GM21619 (cell line): ENCODE results near the gene KLHL42.

Experiments
- ATAC-seq: cut with Tn5 transposase; IDR thresholded peaks from one replicate; pipeline ENCODE4 v1.9.1; 2021; ENCODE audit not compliant: unreplicated experiment

Gene KLHL42

DNA sequence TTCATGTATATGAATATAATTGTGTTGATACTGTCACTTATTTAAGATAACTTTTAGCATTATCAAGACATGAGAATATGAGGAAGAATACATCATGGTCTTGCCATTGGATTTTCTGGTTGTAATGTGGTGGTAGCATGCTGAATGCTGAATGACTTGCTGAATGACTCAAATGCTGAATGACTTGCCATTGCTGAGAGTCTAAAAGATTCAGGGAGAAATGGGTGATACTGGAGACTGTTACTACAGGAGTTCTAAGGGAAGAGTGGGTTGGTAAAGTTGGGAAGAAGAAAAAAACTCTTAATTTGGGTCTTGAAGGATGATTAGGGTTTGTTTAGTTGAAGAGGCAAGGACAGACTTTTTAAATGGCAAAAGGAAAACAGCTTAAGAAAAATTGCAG lies 72.1 kb downstream of the KLHL42 start:
- ATAC-seq, result no peak
